ENCODE results near the gene TRIO. TPM values are rescaled to one million over a fixed set of nuclear protein-coding genes. Genes with fewer than 3 reads are reported as not detected.

Gene TRIO
- total RNA-seq, 1 experiment from 2014 or later: 88.8 TPM

GRCh38 chr5:14249258-14250082 is 106.3 kb downstream of the TRIO start:
- no peak for TF ChIP-seq E2F5 (CRISPR knock-in tag; IDR thresholded peaks at IDR 0.05)
- Mint-ChIP-seq H3K4me1 (peaks cover 69% of the 10 kb centered on the region), H3K4me3 (no peak overlapping the region), H3K27ac (no peak overlapping the region), H3K27me3 (ENCODE audit: low read depth) (no peaks in the 10 kb centered on the region), H3K9me3 (peaks cover 2% of the 10 kb centered on the region; the same call in 1 of the 2 replicates), H3K36me3 (no peaks in the 10 kb centered on the region)
- ChIA-PET POLR2A (interaction anchor here (1.0 kb wide), 1 partner anchor 107 kb away, joined by 3 read pairs; the partner anchor contains the start of gene TRIO), CTCF (interaction anchor here (1.0 to 2.4 kb wide), 5 partner anchors 9 to 106 kb away, joined by 3 to 18 read pairs (median 4); partner anchors contain the start of gene TRIO)
- DNase-seq (ENCODE audit: low spot score) (no peak), ATAC-seq (no peak)

- Mint-ChIP-seq H3K27me3 (ENCODE audit: low read depth) (no peaks in the 10 kb centered on the region), H3K36me3 (peaks cover 6% of the 10 kb centered on the region), H3K4me3 (no peak overlapping the region), H3K27ac (no peak overlapping the region), H3K9me3 (peaks cover 9% of the 10 kb centered on the region), H3K4me1 (peaks cover 63% of the 10 kb centered on the region)
- POLR2A ChIA-PET: interaction anchor here (1.0 kb wide), 1 partner anchor 107 kb away, joined by 3 read pairs; the partner anchor contains the start of gene TRIO
- DNase-seq (ENCODE audit: low spot score) (peak; percentile 54), ATAC-seq (peak; percentile 76)
- CTCF ChIA-PET: interaction anchor here (1.0 to 2.4 kb wide), 4 partner anchors 8 to 107 kb away, joined by 3 to 18 read pairs (median 6); partner anchors contain the start of gene TRIO
- TF ChIP-seq RORB (CRISPR knock-in tag; IDR thresholded peaks at IDR 0.05): no peak
- TF ChIP-seq HMGXB4 (CRISPR knock-in tag; IDR thresholded peaks at IDR 0.05): no peak
- TF ChIP-seq ETV6 (CRISPR knock-in tag; IDR thresholded peaks at IDR 0.05): 0 out of 2 replicates have a peak, but pooled peaks have one; percentile 20
- TF ChIP-seq CDX4 (CRISPR knock-in tag; IDR thresholded peaks at IDR 0.05; ENCODE audit: borderline replicate concordance): no peak
- TF ChIP-seq CREM (CRISPR knock-in tag; IDR thresholded peaks at IDR 0.05): peak; percentile 68; the same call in 1 of the 2 replicates
- TF ChIP-seq NFATC4 (CRISPR knock-in tag; IDR thresholded peaks at IDR 0.05): no peak
- TF ChIP-seq FOXP1 (CRISPR knock-in tag; IDR thresholded peaks at IDR 0.05; ENCODE audit: borderline replicate concordance): peak; percentile 89; the same call in 1 of the 2 replicates
- TF ChIP-seq USF1 (CRISPR knock-in tag; IDR thresholded peaks at IDR 0.05): peak; percentile 79
- TF ChIP-seq FOXP4 (CRISPR knock-in tag; IDR thresholded peaks at IDR 0.05): 0 out of 2 replicates have a peak, but pooled peaks have one; percentile 73
- peak; percentile 44; the same call in 1 of the 2 replicates for TF ChIP-seq JUN (CRISPR knock-in tag; IDR thresholded peaks at IDR 0.05)
- peak; percentile 99 for TF ChIP-seq MAX (CRISPR knock-in tag; IDR thresholded peaks at IDR 0.05)
- peak; percentile 51; the same call in 1 of the 2 replicates for TF ChIP-seq TEAD4 (CRISPR knock-in tag; IDR thresholded peaks at IDR 0.05)
- no peak for TF ChIP-seq ZNF512 (CRISPR knock-in tag; IDR thresholded peaks at IDR 0.05; ENCODE audit: borderline replicate concordance)
- TF ChIP-seq ZNF121 (CRISPR knock-in tag; IDR thresholded peaks at IDR 0.05): no peak
- no peak for TF ChIP-seq TCF7 (CRISPR knock-in tag; IDR thresholded peaks at IDR 0.05; ENCODE audit: low read depth)
- TF ChIP-seq ZBTB21 (CRISPR knock-in tag; IDR thresholded peaks at IDR 0.05; ENCODE audit: borderline replicate concordance): peak; percentile 70; the same call in 1 of the 2 replicates
- peak; percentile 89 for TF ChIP-seq E2F1 (CRISPR knock-in tag; IDR thresholded peaks at IDR 0.05)
- no peak for TF ChIP-seq OVOL2 (CRISPR knock-in tag; IDR thresholded peaks at IDR 0.05; ENCODE audit: borderline replicate concordance)
- TF ChIP-seq SOX15 (CRISPR knock-in tag; IDR thresholded peaks at IDR 0.05): no peak
- TF ChIP-seq RELA (CRISPR knock-in tag; IDR thresholded peaks at IDR 0.05; ENCODE audit: borderline replicate concordance): no peak; the same call in 1 of the 2 replicates
- TF ChIP-seq TEAD1 (CRISPR knock-in tag; IDR thresholded peaks at IDR 0.05): no peak
- TF ChIP-seq ZNF219 (CRISPR knock-in tag; IDR thresholded peaks at IDR 0.05; ENCODE audit: borderline replicate concordance): no peak
Observed at GRCh38 chr5:14250084-14250695, 107.0 kb downstream of the TRIO start.
